HG02981 (cell line): ENCODE data around the gene SHH.
A peak's percentile ranks its signal among the peaks of the same experiment; 100 is the strongest.
"Not testable (repeated sequence)": the region's sequence is repeated elsewhere in the genome, so short reads cannot be mapped to it uniquely, and the experiment has no call there.

Experiments used
- ATAC-seq: cut with Tn5 transposase; IDR thresholded peaks from one replicate; pipeline ENCODE4 v1.9.1; 2021; ENCODE audit warnings: mild to moderate bottlenecking, moderate library complexity; ENCODE audit not compliant: unreplicated experiment

The SHH gene

DNA sequence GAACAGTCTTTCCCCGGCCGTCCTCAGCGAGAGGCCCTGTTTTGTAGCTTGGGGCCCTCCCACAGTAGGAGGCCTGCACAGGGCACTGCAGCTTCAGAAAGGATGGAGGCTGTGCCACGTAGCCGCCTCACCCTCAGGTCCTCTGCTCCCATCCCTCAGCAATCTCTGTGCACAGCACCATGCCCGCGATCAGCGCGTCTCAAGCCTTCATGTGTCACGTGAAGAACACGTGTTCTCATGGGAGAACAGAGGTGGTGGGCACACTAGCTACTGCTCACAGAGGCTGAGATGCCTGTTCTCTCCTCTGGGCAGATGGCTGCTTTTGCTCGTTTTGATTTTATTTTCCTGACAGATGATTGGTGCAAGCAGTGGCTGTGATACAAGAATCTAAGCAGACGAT lies 8.5 kb upstream of the SHH start:
- no peak for ATAC-seq

DNA sequence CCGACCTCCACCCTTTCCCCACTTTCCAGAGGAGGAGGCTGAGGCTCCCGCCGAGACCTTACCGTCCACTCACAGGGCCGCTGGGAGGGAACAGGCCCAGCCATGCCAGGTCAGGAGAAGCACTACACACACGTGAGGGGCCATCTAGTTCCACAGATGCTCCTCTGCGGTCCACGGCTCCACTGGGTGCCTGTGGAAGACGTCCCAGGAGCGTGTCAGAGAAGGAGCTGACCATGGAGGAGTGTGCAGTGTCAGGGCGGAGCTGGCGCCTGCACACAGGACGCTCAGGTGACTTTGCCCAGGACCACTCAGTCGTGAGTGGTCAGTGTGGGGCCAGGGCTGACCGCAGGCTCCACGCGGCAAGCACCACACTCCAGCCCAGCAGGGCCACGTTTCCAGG lies 8.0 kb upstream of the SHH start:
- ATAC-seq, result no peak

DNA sequence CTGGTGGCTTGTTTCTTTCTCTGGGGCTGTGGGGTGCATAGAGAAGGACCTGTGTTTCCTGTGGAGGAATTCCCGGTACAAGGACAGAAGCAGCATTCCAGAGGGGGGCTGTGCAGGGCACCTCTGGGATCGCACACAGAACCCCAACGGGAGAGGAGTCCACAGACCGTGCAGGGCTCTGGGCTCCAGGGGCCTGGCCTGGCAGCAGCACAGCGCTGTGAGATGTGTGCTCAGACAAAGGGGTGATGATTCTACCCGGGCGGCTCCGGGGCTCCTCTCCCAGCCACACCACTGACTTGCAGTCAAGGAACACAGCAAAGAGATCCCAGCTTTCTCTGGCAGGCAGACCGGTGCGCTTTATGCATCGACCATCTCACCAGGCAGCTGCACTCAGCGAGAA lies 6.9 kb upstream of the SHH start:
- no peak for ATAC-seq

DNA sequence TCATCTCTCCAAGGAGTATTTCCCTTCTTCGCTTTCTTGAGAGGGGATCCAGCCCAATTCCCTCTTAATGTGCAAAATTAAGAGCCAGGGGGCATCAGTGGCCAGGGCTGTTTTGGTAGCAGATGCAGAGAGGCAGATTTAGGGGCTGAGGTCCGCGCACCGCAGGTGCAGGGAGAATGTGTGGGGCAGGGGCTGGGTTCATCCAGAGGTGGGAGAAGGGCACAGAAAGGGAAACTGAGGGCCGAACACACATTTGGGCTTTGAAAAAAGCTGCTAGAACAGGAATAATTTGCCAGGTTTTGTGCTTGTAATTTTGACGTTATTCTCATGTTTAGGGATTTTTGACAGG lies 6.5 kb upstream of the SHH start:
- ATAC-seq, result no peak

DNA sequence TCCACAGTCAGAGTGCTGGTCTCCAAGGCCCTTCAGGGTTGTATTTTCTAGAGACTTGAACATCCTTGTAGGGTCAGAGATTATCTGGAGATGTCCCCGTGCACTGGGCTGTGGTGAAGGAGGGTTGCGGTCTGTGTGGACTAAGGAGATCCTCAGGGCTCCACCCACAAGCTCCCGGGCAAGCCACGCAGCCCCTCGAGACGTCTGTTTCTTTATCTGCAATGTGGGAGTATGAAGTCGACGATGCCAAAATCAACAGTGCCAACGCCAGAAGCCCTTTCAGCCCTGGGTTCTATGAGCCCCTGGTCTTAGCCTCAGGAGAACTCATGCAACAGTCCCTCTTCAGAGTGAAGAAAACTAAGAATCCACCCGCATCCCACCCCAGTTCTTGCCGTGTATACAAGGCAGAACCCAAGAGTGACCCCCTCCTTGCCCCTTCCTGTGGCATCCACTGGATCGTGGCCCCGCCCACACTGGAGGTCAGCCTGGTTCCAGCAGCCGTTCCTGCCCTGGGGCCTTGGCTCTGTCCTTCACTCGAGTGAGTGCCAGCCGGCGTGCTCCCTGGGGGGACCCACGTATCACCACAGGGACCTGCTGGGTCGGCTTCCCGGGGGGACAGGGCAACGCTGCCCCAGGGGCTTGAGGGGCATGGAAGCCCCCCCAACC lies 6.0 kb upstream of the SHH start:
- no peak for ATAC-seq

DNA sequence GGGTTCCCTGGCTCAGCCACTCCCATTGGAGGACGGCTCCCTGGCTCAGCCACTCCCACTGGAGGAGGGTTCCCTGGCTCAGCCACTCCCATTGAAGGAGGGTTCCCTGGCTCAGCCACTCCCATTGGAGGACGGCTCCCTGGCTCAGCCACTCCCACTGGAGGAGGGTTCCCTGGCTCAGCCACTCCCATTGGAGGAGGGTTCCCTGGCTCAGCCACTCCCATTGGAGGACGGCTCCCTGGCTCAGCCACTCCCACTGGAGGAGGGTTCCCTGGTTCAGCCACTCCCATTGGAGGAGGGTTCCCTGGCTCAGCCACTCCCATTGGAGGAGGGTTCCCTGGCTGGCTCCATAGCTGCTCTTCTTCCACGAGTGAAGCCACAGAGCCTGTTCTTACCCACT lies 5.3 kb upstream of the SHH start:
- ATAC-seq, result not testable (repeated sequence)

DNA sequence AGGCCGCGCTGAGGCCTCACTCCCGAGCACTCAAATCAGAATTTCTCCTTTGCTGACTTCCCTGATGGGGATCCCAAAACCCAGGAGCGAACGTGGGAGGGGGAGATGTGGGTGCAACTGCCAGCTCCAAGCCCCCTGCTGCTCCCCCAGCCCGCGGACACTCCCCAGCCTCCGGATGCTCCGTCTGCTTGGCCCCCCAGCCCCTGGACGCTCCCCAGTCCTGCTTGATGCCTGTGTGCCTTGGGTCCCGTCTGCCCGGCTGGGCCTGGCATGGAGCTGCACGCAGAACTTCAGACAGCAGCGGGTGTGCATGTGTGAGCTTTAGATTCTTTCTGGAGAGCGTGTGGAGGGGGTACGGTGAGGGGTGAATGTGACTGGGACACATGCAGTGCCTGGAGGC lies 4.7 kb upstream of the SHH start:
- no peak for ATAC-seq

DNA sequence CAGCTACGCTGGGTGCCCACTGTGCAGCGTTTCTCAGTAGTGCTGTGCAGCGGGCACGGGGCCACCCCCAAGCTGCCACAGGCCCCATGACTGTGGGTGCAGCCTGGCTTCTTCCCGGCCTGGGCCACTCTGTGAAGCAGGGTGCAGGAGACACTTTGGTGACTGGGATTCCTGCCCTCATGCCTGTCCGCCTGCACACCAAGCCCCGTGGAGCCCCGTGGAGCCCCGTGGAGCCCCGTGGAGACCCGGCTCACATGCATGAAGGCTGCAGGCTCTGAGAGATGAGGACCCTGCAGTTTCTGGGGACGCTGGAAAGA lies 3.9 kb upstream of the SHH start:
- no peak for ATAC-seq

DNA sequence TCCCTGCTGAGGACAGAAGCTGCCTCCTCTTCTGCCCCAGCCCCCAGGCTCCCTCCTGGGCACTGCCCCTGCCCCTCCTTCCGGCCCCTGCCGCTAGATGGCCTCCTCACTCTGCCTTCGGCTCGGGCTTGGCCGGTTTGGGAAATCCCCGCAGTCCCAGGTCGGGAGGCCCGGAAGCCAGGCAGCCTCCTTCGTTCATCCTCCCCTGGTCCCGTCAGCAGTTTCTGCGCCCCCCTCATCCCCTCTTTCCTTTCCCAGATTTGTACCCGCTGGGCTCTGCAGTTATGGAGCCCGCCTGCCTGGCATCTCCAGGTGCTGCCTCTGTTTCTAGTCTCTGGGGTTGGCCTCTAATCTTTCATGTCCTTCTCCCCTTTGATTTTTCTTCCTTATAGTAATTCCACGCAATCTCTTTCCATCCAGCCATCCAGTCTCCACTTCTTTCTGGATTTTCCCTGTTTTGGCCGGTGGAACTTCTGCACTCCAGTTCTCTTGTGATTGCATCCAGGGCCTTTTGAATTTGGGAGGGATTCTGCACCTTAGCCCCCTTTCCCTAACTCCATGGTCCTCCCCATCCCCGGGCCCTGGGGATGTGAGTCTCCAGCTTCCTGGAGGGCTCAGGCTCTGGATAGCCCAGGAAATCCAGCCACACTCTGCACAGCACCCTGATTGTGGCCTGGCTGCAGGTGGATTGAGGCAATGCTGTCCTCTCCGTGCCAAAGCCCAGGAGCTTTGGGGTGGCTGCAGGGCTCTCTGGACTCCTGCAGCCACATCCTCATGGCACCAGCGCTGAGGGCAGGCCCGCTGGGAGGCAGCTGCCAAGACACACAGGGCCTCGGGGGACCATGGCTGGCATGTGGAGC lies 3.3 kb upstream of the SHH start:
- ATAC-seq, result peak; percentile 88

DNA sequence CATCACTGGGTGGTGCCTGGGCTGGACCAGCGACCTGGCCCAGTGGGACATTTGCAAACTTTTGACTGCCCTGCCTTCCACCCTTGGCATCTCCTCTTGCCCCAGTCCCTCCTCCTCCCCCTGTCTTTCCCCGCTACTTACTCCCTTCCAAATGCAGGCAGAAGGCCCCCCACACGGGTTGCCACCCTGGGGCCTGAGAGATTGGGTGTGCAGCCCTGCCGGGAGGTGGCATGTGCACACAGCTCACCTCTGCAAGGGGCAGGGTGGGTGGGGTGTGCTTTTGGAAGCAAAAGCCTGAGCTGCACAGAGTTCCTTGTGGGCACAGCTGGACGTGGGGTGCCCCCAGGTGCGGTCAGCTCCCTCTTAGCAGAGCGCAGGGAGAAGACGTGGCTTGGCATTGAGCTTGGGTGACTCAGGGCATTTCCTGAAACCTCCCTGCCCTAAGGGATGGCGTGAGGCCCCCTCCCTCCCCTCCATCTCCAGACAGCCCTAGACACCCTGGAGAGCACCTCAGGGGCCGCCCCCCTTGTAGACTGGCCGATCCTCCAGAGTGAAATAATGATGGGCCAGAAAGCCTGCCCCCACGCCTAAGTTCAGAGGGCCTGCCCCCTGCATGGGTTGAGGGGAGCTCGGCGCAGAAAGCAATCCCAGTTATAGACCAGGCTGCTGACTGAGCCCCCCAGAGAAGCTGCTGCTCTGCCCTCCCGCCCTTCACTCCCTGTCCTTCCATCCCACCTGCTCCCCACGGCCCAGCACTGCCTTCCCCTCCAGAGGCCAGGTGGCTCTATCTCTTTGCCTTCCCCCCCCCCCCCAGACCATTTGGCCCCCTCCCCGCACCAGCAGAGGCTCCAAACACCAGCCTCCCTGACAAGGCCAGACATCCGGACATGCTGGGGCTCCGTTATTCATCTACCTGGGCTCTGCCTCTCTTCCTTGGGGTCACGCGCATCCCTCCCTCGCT lies 2.3 kb upstream of the SHH start:
- ATAC-seq, result no peak

DNA sequence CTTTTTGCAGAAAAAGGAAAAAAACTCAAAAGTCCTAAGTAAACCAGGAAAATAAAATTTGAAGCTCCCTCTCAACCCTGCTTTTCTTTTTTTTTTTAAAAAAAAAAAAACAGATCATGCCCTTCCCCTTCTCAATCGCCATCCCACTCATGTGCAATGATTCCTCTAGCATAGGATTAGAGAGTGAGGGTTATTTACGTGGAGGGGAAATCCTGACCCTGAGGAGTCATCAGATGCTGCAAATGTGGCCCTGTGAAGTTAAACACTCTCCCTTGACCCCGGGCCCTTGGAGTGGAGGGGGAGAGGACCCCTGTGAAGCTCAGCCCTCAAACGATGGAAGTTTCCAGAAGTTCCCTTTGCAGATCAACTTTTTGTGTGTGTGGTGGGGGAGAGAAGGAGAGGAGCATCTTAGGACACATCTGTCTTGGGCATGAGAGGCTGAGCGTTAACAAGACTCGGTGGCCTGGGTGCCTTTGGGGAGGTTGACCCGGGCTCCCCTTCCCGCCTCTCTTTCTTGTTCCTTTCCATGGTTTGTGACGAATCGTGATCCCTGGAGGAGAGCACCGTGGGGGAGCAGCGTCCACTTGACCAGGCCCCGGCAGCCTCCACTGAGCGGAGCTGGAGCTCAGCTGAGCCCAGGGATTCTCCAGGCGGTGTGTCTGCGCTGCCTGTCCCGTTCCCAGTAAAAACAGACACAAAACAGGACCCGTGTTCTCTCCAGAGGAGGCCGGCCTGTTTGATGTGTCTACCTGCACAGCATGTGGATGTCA lies 1.5 kb upstream of the SHH start:
- no peak for ATAC-seq

DNA sequence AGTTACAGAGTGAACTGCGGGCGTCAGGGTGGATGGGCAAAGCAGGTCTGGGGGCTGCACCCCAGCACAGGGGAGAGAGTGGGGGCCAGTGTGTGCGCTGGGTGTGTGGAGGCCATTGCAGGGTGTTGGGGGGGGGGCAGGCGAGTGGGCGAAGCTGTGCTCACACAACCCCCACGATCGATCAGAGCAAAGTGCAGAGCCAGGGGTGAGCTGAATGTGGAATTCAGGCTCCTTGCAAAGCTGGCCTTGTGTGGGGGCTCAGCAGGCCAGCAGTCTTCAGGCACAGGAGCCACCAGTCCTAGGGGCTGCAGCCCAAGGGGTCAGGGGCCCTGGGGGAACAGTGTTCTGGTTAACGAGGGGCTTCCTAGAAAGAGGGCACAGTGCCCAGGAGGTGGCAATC lies 862 bp upstream of the SHH start:
- no peak for ATAC-seq

DNA sequence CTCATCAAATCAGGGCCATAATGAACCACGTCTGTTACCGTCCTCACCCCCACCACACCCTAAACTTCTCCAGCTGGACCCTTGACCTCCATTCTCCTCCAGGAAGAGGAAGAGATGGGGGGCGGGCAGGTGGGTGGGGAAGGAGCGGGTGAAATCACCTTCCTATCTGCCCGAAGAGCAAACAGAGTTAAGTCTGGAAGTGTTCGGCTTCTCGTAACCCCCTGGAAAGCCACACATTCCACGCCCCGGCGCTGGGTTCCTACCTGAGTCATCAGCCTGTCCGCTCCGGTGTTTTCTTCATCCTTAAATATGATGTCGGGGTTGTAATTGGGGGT lies 736 bp downstream of the SHH start:
- no peak for ATAC-seq

DNA sequence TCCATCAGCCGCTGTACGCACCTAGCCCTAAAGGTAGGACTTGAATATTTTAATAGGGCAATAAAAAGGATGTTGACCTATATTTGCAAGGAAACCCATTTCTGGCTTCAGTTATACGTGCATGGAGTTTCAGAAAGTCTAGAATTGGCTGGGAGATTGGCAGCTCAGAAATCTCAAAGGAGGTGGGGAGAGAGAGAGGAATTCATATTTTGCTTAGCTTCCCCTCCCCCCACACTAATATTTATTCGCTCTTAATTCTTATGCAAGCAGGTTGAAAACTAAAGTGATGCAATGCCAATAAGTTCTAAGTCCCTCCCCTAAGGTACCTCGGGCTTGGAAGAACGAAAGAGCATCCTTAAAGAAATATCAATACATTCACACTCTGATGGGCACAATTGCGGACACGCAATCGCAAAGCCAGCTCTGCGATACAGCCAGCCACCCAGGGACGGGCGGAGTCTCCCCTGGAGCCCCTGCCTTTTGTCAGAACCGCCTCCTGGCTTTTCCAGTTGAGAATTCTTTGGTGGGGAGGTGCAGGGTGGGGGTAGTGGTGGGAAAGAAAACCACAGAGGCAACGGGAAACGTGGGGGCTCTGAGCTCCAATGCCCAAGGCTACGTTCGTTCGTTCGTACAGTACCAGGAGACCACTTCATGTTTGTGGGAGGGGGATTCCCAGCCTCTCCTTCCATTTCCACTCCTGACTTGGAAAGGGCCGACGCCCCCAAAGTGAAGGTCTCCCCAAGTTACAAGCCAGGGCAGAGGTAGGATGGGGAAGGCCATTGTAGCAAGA lies 1.3 kb downstream of the SHH start:
- ATAC-seq, result no peak

DNA sequence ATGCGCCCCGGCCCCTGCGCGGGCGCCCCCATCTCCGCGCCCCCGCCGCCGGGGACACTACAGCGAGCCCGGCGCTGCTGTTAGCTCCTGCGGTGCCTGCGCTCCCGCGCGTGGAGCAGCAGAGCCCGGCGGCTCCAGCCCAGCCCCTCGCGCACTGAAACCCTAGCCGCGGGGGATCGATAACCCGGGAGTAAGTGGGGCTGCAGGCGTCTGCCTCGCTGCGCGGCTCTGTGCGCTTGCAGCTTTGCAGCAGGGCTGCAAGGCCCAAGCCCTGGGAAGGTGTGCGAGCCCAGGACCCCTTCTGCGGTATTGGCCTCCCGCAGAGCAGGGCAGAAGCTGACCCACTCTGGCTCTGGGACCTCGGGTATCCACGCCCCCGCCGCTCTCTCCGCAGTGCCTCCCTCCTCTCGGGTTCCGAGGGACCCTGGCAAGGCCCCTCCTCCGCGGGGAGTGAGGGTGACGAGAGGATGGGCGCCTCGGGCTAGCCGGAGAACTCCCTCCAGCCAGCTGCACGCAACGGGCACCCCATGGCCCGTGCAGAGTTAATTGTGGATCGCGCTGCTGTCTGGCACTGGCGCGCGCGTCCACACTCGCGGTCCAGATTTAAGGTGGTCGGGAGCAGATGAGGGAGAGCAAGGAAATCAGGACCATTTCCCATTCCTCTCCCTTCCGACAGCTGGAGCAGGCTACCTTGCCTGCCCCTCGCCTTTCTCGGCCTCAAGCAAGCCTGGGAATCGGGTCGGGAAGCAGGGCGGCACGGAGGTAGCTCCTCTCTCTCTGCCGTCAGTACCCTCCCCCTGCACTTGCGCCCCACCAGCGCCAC lies 2.1 kb downstream of the SHH start:
- no peak for ATAC-seq

DNA sequence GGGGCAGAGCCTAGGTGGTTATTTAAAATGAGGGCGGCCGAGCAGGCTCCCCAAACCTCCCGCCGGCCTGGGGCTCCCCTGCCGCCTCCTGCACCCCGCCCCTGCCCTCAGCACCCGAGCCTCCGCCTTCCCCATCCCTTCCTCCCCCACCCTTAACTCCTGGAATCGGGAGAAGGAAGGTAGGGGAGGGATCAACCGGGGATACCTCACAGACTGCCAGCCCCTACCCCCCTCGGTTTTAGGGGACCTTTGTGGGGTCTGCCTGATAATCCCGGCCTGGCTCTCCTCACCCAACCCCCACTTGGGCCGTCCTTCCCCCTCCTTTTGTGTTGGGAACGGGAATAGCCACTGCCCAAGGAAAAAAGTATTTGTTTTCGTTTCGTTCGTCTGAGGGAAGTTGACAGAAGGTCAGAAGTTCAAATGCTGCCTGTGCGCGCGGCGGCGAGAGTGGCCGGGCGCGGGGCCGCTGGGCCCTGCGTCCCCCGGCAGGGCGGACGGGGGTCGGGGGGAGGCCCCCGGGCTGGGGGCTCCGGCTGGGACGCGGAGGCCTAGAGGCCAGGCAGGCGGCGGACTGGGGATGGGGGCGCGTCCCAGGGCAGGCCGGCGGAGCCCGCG lies 2.8 kb downstream of the SHH start:
- ATAC-seq, result no peak

DNA sequence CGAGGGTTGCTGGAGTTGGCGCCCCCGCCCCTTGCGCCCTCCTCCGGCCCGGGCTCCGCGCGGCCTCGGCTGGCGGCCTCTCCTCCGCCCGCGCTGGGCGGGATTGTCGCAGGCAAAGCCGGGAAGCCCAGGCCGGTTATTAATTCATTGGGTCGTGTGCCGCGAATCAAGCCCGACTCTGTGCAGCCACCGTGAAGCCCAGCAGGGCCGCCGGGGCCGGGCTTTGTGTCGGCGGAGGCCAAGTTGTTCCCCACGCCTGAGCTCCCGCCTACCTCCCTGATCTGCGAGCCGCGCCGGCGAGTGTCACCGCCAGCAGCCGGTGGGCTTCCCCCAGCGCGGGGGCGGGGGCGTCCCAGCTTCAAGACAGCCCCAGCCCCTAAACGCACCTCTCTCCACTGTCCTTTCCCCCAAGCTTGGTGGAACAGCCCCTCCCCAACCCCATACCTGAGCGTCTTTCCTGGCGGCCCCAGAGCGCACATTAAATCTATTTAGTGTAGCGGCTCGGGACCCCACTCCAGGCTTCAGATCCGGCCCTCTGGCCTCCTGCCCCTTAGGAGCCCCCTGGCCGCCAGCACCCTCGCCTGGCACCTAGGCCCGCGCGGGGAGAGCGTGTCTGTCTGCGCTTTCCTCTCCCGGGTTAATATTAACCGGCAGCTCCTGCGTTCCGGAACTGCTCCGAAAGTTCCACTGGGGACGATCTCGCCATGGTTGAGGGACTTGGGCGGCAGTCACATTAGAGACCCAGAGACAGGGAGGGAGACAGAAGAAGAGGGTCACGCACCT lies 3.5 kb downstream of the SHH start:
- ATAC-seq, result peak; percentile 14
